GM21381 (cell line): ENCODE measurements around the gene MON2.

Experiments used
- ATAC-seq: cut with Tn5 transposase; IDR thresholded peaks from one replicate; pipeline ENCODE4 v1.9.1; 2021; ENCODE audit warnings: mild to moderate bottlenecking, moderate library complexity; ENCODE audit not compliant: unreplicated experiment

MON2 gene

GRCh38 chr12:62647586-62647985, 181.0 kb downstream of the MON2 start:
- ATAC-seq = no peak

GRCh38 chr12:62649412-62650138, 182.9 kb downstream of the MON2 start:
- ATAC-seq = no peak
